H9 (cell line): ENCODE results near the gene MYBPC2. TPM values are rescaled to one million over a fixed set of nuclear protein-coding genes. Genes with fewer than 3 reads are reported as not detected.

Experiments used
- DNase-seq: peaks from one replicate; pipeline ENCODE4 v3.0.0-alpha.2; 2017
- H2AFZ ChIP-seq: one replicate; pipeline ENCODE4 v1.6.1; 2013; ENCODE audit warnings: mild to moderate bottlenecking, low read length, control low read depth, moderate library complexity
- H2AK5ac ChIP-seq: 2 replicates; pipeline ENCODE4 v1.6.1; 2013; ENCODE audit warnings: low read length, control low read depth, mixed read lengths; ENCODE audit not compliant: insufficient read length
- H2BK120ac ChIP-seq: one replicate; pipeline ENCODE4 v1.6.1; 2013; ENCODE audit warnings: low read depth, mild to moderate bottlenecking, low read length, control low read depth, inconsistent platforms; ENCODE audit not compliant: poor library complexity, severe bottlenecking
- H2BK12ac ChIP-seq: 2 replicates; pipeline ENCODE4 v1.6.1; 2013; ENCODE audit warnings: low read length, control low read depth, mixed read lengths, low read depth; ENCODE audit not compliant: insufficient read length
- H2BK15ac ChIP-seq: 2 replicates; pipeline ENCODE4 v1.6.1; 2013; ENCODE audit warnings: low read depth, low read length, control low read depth
- H2BK20ac ChIP-seq: one replicate; pipeline ENCODE4 v1.6.1; 2013; ENCODE audit warnings: low read depth, mild to moderate bottlenecking, low read length, control low read depth, inconsistent platforms; ENCODE audit not compliant: poor library complexity, severe bottlenecking
- H2BK5ac ChIP-seq: 2 replicates; pipeline ENCODE4 v1.6.1; 2013; ENCODE audit warnings: low read length, control low read depth, mixed read lengths; ENCODE audit not compliant: insufficient read length
- H3K14ac ChIP-seq: 2 replicates; pipeline ENCODE4 v1.6.1; 2013; ENCODE audit warnings: low read length, control low read depth; ENCODE audit not compliant: insufficient read depth
- H3K18ac ChIP-seq: 2 replicates; pipeline ENCODE4 v1.6.1; 2013; ENCODE audit warnings: low read depth, mild to moderate bottlenecking, mixed read lengths, low read length, control low read depth; ENCODE audit not compliant: insufficient read length
- H3K23ac ChIP-seq: 2 replicates; pipeline ENCODE4 v1.6.1; 2013; ENCODE audit warnings: low read length, control low read depth, mixed read lengths, low read depth; ENCODE audit not compliant: insufficient read length
- H3K23me2 ChIP-seq: 2 replicates; pipeline ENCODE4 v1.6.1; 2013; ENCODE audit warnings: low read depth, mild to moderate bottlenecking, mixed read lengths, low read length, control low read depth; ENCODE audit not compliant: insufficient read length, poor library complexity, severe bottlenecking
- H3K27ac ChIP-seq: 2 replicates; pipeline ENCODE4 v1.5.1; 2013; ENCODE audit warnings: low read length, control low read depth, mixed read lengths, low read depth; ENCODE audit not compliant: insufficient read length
- H3K27me3 ChIP-seq: 2 replicates; pipeline ENCODE4 v1.6.1; 2013; ENCODE audit warnings: low read length, control low read depth, inconsistent platforms; ENCODE audit not compliant: insufficient read depth
- H3K4ac ChIP-seq: 2 replicates; pipeline ENCODE4 v1.6.1; 2013; ENCODE audit warnings: low read depth, mild to moderate bottlenecking, control low read depth, inconsistent platforms, low read length, moderate library complexity
- H3K4me1 ChIP-seq: 2 replicates; pipeline ENCODE4 v1.6.1; 2013; ENCODE audit warnings: low read length, control low read depth, inconsistent platforms; ENCODE audit not compliant: insufficient read depth
- H3K4me2 ChIP-seq: 2 replicates; pipeline ENCODE4 v1.6.1; 2013; ENCODE audit warnings: low read length, control low read depth, mixed read lengths; ENCODE audit not compliant: insufficient read length, insufficient read depth
- H3K56ac ChIP-seq: 2 replicates; pipeline ENCODE4 v1.6.1; 2013; ENCODE audit warnings: low read depth, mild to moderate bottlenecking, mixed read lengths, low read length, control low read depth; ENCODE audit not compliant: insufficient read length
- H3K79me1 ChIP-seq: 2 replicates; pipeline ENCODE4 v1.6.1; 2013; ENCODE audit warnings: low read depth, mild to moderate bottlenecking, moderate library complexity, low read length, control low read depth, inconsistent platforms; ENCODE audit not compliant: insufficient read depth, poor library complexity, severe bottlenecking
- H3K79me2 ChIP-seq: 2 replicates; pipeline ENCODE4 v1.6.1; 2013; ENCODE audit warnings: low read length, control low read depth, inconsistent platforms; ENCODE audit not compliant: insufficient read depth
- H3K9ac ChIP-seq: 2 replicates; pipeline ENCODE4 v1.6.1; 2013; ENCODE audit warnings: low read length, control low read depth, mixed read lengths; ENCODE audit not compliant: insufficient read length; ENCODE audit errors: extremely low read depth
- H3K9me3 ChIP-seq: one replicate; pipeline ENCODE4 v1.6.1; 2013; ENCODE audit warnings: low read depth, low read length, inconsistent platforms; ENCODE audit not compliant: control insufficient read depth
- H3T11ph ChIP-seq: one replicate; pipeline ENCODE4 v1.6.1; 2013; ENCODE audit warnings: mild to moderate bottlenecking, low read length, control low read depth, inconsistent platforms
- H4K20me1 ChIP-seq: one replicate; pipeline ENCODE4 v1.6.1; 2013; ENCODE audit not compliant: control insufficient read depth, insufficient read length, insufficient read depth
- H4K5ac ChIP-seq: 2 replicates; pipeline ENCODE4 v1.6.1; 2013; ENCODE audit warnings: low read depth, mild to moderate bottlenecking, mixed read lengths, low read length, control low read depth; ENCODE audit not compliant: insufficient read length
- H4K8ac ChIP-seq: replicated peaks from 2 replicates; pipeline ENCODE4 v1.6.1; 2013; ENCODE audit warnings: low read length, control low read depth, mixed read lengths, low read depth; ENCODE audit not compliant: insufficient read length
- H4K91ac ChIP-seq: 2 replicates; pipeline ENCODE4 v1.6.1; 2013; ENCODE audit warnings: low read depth, mild to moderate bottlenecking, moderate library complexity, mixed read lengths, low read length, control low read depth; ENCODE audit not compliant: insufficient read length
- H3K27ac Mint-ChIP-seq, 3 experiments: 2 replicates in 2 of 3; 3 replicates in 1 of 3; pipeline ENCODE4 v1.8.0; 2020 to 2021; ENCODE audit warnings: mixed read lengths in 3 of 3, mild to moderate bottlenecking in 1 of 3, moderate library complexity in 1 of 3
- H3K27me3 Mint-ChIP-seq: 2 replicates; pipeline ENCODE4 v1.8.0; 2021; ENCODE audit warnings: low read depth, mild to moderate bottlenecking, moderate library complexity, mixed read lengths
- H3K36me3 Mint-ChIP-seq, 3 experiments: 2 replicates in 2 of 3; 3 replicates in 1 of 3; pipeline ENCODE4 v1.8.0; 2020 to 2021; ENCODE audit warnings: low read depth in 3 of 3, mixed read lengths in 3 of 3; ENCODE audit not compliant: insufficient read depth in 1 of 3
- H3K4me1 Mint-ChIP-seq, 2 experiments: 2 replicates each; pipeline ENCODE4 v1.8.0; 2020; ENCODE audit warnings: mixed read lengths in 2 of 2
- H3K4me3 Mint-ChIP-seq, 2 experiments: 2 replicates in 1 of 2; 3 replicates in 1 of 2; pipeline ENCODE4 v1.8.0; 2020 to 2021; ENCODE audit warnings: mild to moderate bottlenecking in 2 of 2, mixed read lengths in 2 of 2, moderate library complexity in 1 of 2
- H3K9me3 Mint-ChIP-seq, 2 experiments: 2 replicates in 1 of 2; 3 replicates in 1 of 2; pipeline ENCODE4 v1.8.0; 2020; ENCODE audit warnings: mild to moderate bottlenecking in 2 of 2, mixed read lengths in 2 of 2, moderate library complexity in 1 of 2
- WGBS: extraction: QIAGEN DNeasy Blood & Tissue Kit; methylation state at CpG from one replicate; pipeline ENCODE4 v1.1.7; 2013; ENCODE audit warnings: missing lambda C conversion rate, low lambda C conversion rate, mixed read lengths; ENCODE audit not compliant: insufficient read length; ENCODE audit errors: extremely low coverage; 5-methylcytosine and 5-hydroxymethylcytosine counted together
- total RNA-seq: library from RNA; stranded (reverse); gene quantifications from 2 replicates; pipeline ENCODE4 v1.2.1, GENCODE V29; 2021
- TF ChIP-seq, protein P1 (sequence below): fragments of 200-600 bp; sonication (generic); conservative IDR thresholded peaks from 3 replicates; pipeline ENCODE4 v1.8.0; 2021; ENCODE audit warnings: antibody characterized with exemption, mild to moderate bottlenecking

The MYBPC2 gene
- total RNA-seq, 1 experiment from 2014 or later: 4.9 TPM

DNA sequence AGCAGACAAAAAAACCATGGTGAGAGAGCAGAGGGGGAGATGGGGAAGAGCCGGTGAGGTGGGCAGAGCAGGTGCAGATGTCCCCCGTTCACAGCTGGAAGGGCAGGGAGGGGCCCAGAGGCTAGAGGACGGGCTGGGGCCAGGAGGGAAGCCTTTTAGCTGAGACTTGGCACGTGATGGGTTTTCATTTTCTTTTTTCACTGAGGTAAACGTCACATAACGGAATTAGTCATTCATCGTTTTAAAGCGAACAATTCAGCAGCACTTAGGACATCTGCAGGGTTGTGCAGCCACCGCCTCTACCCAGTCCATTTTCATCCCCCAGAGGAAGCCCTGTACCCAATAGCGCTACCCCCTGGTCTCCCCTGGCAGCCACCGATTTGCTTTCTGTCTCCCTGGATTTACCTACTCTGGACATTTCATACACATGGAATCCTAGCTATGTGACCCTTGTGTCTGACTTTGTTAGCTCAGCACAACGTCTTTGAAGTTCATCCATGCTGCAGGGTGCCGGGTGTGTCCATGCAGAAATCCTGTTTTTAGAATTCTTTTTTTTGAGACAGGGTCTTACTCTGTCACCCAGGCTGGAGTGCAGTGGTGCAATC lies 27.6 kb downstream of the MYBPC2 start:
- H3K23ac ChIP-seq: no peak overlapping the region
- no peak overlapping the region for H3K56ac ChIP-seq
- no peak for DNase-seq
- no peaks in the 10 kb centered on the region for H3K79me1 ChIP-seq
- Mint-ChIP-seq H3K36me3 (peaks cover 0 to 3% (median 2%) of the 10 kb centered on the region in 3 experiments; a peak in 2 of 7 replicates), H3K9me3 (no peaks in the 10 kb centered on the region; a peak in 1 of 5 replicates), H3K27me3 (peaks cover 15% of the 10 kb centered on the region), H3K4me3 (peak overlapping the region in 1 of 2 experiments; percentile 25; a peak in 1 of 5 replicates), H3K27ac (no peak overlapping the region; a peak in 2 of 7 replicates), H3K4me1 (peaks cover 2 to 5% of the 10 kb centered on the region in 2 experiments)
- no peaks in the 10 kb centered on the region for H4K20me1 ChIP-seq
- no peak overlapping the region for H2BK20ac ChIP-seq
- H3K4ac ChIP-seq: no peak overlapping the region
- no CpG with 5 or more reads among the region's 13 CpGs for WGBS
- H3K9me3 ChIP-seq: no peaks in the 10 kb centered on the region
- H4K91ac ChIP-seq: no peak overlapping the region
- no peak overlapping the region for H2AK5ac ChIP-seq
- H3K79me2 ChIP-seq: no peaks in the 10 kb centered on the region
- no peak overlapping the region for H3K4me2 ChIP-seq
- H2BK12ac ChIP-seq: no peak overlapping the region
- no peak overlapping the region for H3K9ac ChIP-seq
- no peak overlapping the region for H3T11ph ChIP-seq
- no peaks in the 10 kb centered on the region for H3K4me1 ChIP-seq
- no peak overlapping the region for H2BK5ac ChIP-seq
- H3K23me2 ChIP-seq: no peaks in the 10 kb centered on the region
- H4K5ac ChIP-seq: no peak overlapping the region
- no peak overlapping the region for H2AFZ ChIP-seq
- H2BK15ac ChIP-seq: no peak overlapping the region
- H3K27me3 ChIP-seq: no peaks in the 10 kb centered on the region
- H4K8ac ChIP-seq: no peak overlapping the region
- no peak overlapping the region for H3K18ac ChIP-seq
- H3K27ac ChIP-seq: no peak overlapping the region
- TF ChIP-seq, protein P1, sequence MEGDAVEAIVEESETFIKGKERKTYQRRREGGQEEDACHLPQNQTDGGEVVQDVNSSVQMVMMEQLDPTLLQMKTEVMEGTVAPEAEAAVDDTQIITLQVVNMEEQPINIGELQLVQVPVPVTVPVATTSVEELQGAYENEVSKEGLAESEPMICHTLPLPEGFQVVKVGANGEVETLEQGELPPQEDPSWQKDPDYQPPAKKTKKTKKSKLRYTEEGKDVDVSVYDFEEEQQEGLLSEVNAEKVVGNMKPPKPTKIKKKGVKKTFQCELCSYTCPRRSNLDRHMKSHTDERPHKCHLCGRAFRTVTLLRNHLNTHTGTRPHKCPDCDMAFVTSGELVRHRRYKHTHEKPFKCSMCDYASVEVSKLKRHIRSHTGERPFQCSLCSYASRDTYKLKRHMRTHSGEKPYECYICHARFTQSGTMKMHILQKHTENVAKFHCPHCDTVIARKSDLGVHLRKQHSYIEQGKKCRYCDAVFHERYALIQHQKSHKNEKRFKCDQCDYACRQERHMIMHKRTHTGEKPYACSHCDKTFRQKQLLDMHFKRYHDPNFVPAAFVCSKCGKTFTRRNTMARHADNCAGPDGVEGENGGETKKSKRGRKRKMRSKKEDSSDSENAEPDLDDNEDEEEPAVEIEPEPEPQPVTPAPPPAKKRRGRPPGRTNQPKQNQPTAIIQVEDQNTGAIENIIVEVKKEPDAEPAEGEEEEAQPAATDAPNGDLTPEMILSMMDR: peak; percentile 21; the same call in 2 of the 3 replicates
- no peak overlapping the region for H2BK120ac ChIP-seq
- H3K14ac ChIP-seq: no peak overlapping the region
